ENCODE data around the gene CEACAM19.
"Not testable (repeated sequence)": the region's sequence is repeated elsewhere in the genome, so short reads cannot be mapped to it uniquely, and the experiment has no call there.

CEACAM19 gene

GRCh38 chr19:44645407-44646048, 25.8 kb upstream of the CEACAM19 start:
- DNase-seq (ENCODE audit: low spot score), result no peak

DNA sequence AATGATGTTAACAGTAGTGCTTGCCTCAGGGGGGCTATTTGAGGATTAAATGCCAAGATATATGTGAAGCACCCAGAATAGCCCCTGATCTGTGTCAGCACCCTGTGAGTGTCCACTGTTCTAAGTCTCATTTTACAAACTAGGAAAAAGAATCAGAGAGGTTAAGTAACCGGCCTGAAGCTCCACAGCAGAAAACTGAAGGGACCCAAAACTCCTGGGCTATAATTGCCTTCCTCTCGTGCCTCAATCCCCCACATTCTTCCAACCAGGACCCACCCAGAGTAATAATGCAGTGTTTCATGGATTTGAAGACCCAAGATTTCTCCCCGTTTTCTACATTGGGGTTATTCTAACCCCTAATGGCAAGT, 25.2 kb upstream of the CEACAM19 start:
- DNase-seq (ENCODE audit: low spot score), result no peak

- no peak for DNase-seq (ENCODE audit: low spot score)
Measured at GRCh38 chr19:44647144-44647543, 24.1 kb upstream of the CEACAM19 start.

DNA sequence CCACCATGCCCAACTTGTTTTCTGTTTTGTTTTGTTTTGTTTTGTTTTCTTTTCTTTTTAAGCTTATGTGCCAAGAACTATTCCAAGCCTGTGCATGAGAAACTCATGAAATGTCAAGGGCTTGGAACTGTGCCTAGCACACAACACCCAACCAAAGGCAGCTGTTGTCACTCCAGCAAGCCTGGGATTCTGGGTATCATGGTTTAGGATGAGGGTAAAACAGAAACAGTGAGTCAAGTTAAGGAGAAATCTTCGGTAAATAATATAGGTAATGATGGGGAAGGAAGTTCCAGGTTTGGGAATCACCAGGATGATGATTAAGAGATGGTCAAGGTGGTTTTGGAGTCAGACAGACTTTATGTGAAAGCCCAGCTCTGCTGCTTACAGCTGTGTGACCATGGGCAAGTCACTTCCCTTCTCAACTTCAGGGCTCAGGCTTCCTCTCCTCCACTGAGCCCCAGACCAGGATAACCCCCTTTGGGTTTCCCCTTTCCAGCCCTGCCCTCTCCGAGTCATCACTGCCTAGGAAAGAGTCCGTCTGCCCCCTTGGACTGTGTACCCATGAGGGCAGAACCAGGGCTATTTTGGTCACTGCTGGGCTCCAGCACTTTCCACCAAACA, 22.5 kb upstream of the CEACAM19 start:
- DNase-seq (ENCODE audit: low spot score), result no peak

DNA sequence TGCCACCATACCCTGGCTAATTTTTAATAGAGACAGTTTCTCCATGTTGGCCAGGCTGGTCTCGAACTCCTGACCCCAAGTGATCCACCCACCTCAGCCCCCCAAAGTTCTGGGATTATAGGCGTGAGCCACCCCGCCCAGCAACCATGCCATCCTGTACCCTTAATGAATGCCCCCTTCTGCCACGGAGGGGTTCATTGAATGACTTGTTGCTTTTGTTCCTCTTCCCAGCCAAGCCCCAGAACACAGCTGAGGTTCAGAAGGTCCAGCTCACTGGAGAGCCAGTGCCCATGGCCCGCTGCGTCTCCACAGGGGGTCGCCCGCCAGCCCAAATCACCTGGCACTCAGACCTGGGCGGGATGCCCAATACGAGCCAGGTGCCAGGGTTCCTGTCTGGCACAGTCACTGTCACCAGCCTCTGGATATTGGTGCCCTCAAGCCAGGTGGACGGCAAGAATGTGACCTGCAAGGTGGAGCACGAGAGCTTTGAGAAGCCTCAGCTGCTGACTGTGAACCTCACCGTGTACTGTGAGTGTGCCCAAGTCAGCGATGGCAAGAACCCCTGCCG, 21.6 kb upstream of the CEACAM19 start:
- no peak for DNase-seq (ENCODE audit: low spot score)

GRCh38 chr19:44653343-44653742, 17.9 kb upstream of the CEACAM19 start:
- no peak for DNase-seq (ENCODE audit: low spot score)

DNA sequence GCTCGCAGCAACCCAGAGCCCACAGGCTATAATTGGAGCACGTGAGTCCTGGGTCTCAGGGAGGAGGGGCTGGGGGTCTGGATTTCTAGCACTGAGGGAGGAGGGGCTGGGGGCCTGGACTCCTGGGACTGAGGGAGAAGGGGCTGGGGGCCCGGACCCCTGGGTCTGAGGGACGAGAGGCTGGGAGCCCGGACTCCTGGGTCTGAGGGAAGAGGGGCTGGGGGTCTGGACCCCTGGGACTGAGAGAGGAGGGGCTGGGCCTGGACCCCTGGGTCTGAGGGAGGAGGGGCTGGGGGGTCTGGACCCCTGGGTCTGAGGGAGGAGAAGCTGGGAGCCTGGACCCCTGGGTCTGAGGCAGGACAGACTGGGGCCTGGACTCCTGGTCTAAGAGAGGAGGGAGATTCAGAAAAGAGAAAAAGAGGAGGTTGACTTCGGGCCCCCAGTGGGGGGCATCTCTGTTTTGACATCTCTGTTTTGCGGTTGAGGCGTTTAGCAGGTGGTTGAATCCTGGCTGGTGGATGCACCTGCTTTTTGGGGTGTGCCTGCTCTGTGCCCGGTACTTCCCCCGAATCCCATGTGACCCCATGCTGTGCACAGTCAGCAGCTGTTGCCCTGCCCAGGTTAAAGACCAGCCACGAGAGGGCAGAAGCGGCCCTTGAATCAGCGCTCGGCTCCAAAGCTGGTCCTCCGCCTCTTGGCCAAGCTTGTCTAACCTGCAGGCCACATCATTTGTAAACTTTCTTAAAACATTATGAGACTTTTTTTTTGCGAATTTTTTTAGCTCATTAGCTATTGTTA, 17.1 kb upstream of the CEACAM19 start:
- no peak for DNase-seq (ENCODE audit: low spot score)

- peak; percentile 42 for DNase-seq (ENCODE audit: low spot score)
Measured at GRCh38 chr19:44657211-44657921, 13.9 kb upstream of the CEACAM19 start.

GRCh38 chr19:44658069-44658733, 13.1 kb upstream of the CEACAM19 start:
- DNase-seq (ENCODE audit: low spot score), result no peak

DNA sequence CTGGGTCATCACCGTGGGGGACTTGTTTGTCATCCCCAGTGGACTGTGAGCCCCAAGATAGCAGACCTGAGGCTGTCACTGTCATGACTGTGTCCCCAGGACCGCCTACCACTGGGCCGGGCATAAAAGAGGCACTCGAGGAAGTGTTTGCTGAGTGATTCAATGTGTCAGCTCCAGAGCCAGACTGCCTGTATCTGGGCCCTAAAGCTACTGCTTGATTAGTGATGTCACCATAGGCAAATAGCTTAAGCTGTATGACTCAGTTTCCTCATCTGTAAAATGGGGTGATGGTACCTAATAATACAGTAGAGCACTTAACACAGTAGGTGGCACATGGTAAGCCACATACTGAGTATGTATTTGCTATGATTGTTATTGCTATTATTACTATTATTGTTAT, 11.2 kb upstream of the CEACAM19 start:
- DNase-seq (ENCODE audit: low spot score), result no peak

DNA sequence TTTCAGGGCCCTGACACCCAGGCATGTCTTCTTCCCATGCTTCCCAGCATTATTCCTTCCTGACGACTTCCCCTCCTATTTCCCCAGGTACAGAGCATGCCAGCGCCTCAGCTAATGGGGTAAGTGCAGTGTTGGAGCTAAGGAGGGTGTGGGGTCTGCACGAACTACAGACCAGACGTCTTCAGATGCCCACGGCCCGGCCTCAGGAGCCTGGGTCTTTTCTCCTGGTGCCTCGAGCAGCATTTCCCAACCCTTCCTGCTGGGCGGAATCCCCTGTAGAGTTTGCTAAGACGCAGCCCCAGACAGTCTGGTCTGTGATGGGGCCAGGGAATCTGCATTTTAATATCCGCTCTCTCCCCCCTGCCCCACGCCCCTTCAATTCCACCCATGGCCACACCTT, 10.1 kb upstream of the CEACAM19 start:
- DNase-seq (ENCODE audit: low spot score), result no peak

DNA sequence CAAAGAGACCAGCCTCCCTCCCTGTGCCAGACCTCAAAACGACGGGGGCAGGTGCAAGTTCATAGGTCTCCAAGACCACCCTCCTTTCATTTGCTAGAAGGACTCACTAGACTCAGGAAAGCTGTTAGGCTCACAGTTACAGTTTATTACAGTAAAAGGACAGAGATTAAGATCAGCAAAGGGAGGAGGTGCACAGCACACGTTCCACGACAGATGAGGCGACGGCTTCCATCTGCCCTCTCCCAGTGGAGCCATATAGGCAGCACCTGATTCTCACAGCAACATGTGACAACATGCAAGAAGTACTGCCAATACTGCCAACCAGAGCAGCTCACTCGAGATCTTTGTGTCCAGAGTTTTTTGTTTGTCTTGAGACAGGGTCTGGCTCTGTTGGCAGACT, 9.4 kb upstream of the CEACAM19 start:
- DNase-seq (ENCODE audit: low spot score), result no peak

GRCh38 chr19:44662691-44663385, 8.4 kb upstream of the CEACAM19 start:
- no peak for DNase-seq (ENCODE audit: low spot score)

DNA sequence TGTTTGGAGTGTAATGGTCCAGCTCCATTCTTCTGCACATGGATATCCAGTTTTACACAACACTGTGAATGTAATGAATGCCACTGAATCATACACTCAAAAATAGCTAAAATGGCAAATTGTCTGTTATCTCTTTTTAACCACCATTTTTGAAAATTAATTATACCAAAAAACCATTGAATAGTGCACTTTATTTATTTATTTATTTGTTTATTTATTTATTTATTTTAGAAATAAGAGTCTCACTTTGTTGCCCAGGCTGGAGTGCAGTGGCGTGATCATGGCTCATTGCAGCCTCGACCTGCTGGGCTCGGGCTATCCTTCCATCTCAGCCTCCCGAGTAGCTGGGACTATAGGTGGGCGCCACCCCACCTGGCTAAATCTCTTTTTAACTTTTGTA, 7.3 kb upstream of the CEACAM19 start:
- DNase-seq (ENCODE audit: low spot score), result no peak

- no peak for DNase-seq (ENCODE audit: low spot score)
Measured at GRCh38 chr19:44664976-44665375, 6.3 kb upstream of the CEACAM19 start.

GRCh38 chr19:44666852-44667556, 4.3 kb upstream of the CEACAM19 start:
- DNase-seq (ENCODE audit: low spot score), result no peak

GRCh38 chr19:44668985-44669764, 2.1 kb upstream of the CEACAM19 start:
- no peak for DNase-seq (ENCODE audit: low spot score)

- not testable (repeated sequence) for DNase-seq (ENCODE audit: low spot score)
Measured at GRCh38 chr19:44670027-44670426, 1.3 kb upstream of the CEACAM19 start.

DNA sequence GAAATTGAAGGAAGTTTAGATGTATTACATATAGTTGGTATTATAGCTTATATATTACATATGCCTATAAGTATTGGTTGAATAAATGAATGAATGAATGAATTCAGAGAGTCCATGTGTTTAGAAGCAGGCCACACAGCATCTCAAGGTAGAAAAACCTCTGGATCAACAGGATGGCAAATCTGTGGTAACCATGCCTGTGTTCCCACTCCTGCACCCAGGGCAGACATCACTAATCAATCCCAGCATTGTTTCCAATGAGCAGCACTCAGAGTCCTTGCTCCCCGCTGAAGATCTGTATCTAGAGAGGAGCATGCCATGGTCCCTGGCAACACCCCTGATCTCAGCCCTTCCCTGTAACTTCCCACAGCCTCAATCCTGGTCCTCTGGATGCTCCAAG, 944 bp downstream of the CEACAM19 start:
- no peak for DNase-seq (ENCODE audit: low spot score)

- no peak for DNase-seq (ENCODE audit: low spot score)
Measured at GRCh38 chr19:44673510-44673909, 2.2 kb downstream of the CEACAM19 start.

Data from LoVo (cell line).